HG03558 (cell line): ENCODE measurements around the gene PRDM5.
A peak's percentile ranks its signal among the peaks of the same experiment; 100 is the strongest.

Experiments
- ATAC-seq: cut with Tn5 transposase; IDR thresholded peaks from one replicate; pipeline ENCODE4 v1.9.1; 2021; ENCODE audit warnings: moderate number of reproducible peaks; ENCODE audit not compliant: unreplicated experiment; ENCODE audit errors: extremely low read depth

Gene PRDM5

GRCh38 chr4:120723105-120723504, 199.4 kb downstream of the PRDM5 start:
- ATAC-seq: no peak

- ATAC-seq: no peak
Measured at GRCh38 chr4:120722655-120723054, 199.9 kb downstream of the PRDM5 start.

- ATAC-seq: no peak
Measured at GRCh38 chr4:120720354-120720934, 202.1 kb downstream of the PRDM5 start.

DNA sequence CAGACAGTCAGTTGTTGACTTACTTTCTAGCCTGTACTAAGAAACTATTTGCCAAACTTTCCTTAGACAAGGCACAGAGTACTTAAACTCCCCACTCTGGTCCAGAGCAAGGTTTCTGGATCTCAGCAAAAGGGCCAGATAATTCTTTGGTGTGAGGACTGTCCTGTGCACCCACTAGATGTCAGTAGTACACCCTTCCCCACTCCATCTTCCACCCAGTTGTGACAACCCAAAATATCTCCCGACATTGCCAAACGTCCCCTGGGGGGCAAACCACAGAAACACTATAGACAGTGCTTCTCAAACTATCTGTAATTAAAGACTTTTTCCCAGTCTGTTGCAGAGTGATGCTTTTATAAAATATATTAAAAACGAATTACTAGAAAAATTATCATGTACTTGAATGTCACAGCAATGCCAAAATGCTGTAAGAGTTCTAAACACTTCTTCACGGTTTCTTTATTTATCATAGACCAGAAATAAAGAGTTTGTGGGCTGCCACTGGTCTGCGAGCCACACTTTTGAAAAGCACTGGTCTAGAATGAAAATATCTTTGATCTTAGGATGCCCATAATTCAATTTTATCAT, 203.5 kb downstream of the PRDM5 start:
- peak; percentile 80 for ATAC-seq

DNA sequence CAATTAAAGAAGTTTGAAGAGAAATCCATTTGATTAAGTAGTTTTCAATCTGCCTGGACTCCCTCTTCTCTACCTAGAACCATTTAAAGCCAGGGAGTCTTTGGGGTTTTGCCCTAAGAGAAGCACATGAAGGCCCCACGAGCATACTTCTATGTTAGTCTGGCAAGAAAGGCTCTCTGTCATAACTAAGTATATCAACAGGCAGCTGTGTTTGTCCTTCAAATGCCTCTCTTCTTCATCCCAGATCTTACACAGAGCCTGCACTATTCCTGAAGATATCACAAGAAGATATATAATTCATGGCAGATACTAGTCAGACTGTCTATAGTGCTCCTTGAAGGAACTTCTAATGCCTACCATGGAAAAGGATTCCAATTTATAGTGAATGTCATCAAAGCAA, 206.2 kb downstream of the PRDM5 start:
- ATAC-seq: no peak

DNA sequence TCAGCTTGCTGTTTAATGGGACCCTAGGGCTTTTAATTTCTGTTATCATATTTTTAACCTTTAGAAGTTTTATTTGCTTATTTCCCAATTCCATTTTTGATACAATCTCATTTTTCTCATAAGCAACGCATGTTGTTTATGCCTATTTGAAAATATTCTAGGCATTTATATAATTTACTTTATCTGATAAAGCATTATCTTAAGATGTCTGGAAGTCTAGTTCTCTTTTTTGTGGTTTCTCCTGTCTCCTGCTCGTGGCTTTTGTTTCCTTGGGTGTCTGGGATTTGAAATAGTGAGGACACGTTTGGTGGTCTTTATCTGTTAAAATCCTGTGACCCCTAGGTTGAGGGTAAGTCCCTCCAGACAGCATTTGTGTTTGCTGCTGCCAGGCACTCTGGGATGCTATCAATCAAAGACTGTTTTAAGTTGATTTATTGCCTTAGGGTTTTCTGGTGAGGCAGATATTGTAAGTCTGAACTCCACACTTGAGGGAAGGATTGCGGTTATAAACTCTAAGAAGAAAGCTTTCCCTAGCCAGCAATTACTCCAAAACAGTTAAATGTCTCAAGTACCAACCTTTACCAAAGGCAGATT, 208.0 kb downstream of the PRDM5 start:
- no peak for ATAC-seq

DNA sequence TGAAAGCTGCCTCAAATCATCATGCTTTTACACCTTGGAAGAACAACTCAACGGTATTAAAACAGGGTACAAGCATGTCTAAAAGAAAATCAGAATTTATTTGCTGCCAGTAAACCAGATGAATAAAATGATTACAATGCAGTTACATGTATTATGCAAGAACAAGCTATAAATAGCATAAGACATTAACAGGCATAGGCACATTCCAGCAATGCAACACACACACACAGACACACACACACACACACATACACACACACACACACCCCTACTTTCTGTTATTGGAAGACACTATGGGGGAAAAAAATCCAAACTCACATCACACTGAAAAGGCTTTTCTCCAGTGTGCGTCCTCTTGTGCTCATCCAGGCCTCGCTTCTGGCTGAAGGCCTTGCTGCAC, 212.5 kb downstream of the PRDM5 start:
- ATAC-seq: no peak

GRCh38 chr4:120704538-120704937, 218.0 kb downstream of the PRDM5 start:
- ATAC-seq: no peak

- ATAC-seq: no peak
Measured at GRCh38 chr4:120703908-120704307, 218.6 kb downstream of the PRDM5 start.

- ATAC-seq: no peak
Measured at GRCh38 chr4:120699354-120699753, 223.2 kb downstream of the PRDM5 start.

- no peak for ATAC-seq
Measured at GRCh38 chr4:120694973-120695372, 227.6 kb downstream of the PRDM5 start.

- ATAC-seq: no peak
Measured at GRCh38 chr4:120693816-120694215, 228.7 kb downstream of the PRDM5 start.

DNA sequence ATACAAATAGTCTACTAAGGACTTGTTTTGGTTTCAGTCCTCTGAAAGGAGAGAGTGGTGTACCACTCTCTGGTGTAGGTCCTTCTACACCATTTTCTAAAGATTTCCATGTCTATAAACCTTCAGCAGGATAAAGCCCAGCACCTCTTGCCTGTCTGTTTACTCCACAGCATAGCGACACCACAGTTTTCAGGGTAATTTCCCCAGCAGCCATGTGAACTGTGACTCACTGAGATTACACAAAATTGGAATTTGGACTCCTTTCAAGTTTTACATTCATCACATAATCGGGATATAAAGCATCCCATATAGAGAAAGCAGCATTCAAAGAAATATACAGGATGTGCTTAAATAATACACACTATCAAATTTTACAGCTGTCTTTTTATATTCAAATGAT, 229.6 kb downstream of the PRDM5 start:
- no peak for ATAC-seq

GRCh38 chr4:120691536-120691935, 231.0 kb downstream of the PRDM5 start:
- ATAC-seq: no peak

- no peak for ATAC-seq
Measured at GRCh38 chr4:120691106-120691505, 231.4 kb downstream of the PRDM5 start.

GRCh38 chr4:120688791-120689190, 233.7 kb downstream of the PRDM5 start:
- ATAC-seq: no peak

GRCh38 chr4:120685756-120686278, 236.7 kb downstream of the PRDM5 start:
- no peak for ATAC-seq

- no peak for ATAC-seq
Measured at GRCh38 chr4:120683897-120684540, 238.5 kb downstream of the PRDM5 start.

GRCh38 chr4:120682981-120683380, 239.5 kb downstream of the PRDM5 start:
- no peak for ATAC-seq

- no peak for ATAC-seq
Measured at GRCh38 chr4:120680647-120681228, 241.8 kb downstream of the PRDM5 start.

- ATAC-seq: no peak
Measured at GRCh38 chr4:120673696-120674095, 248.8 kb downstream of the PRDM5 start.
